GM04503 (cell line): ENCODE data around the gene IL17C.

ENCODE experiments used
- DNase-seq: peaks from one replicate; pipeline ENCODE4 v3.0.0-alpha.2; 2012; ENCODE audit warnings: low read depth

IL17C gene

GRCh38 chr16:88610080-88610479, 28.3 kb upstream of the IL17C start:
- no peak for DNase-seq

GRCh38 chr16:88610909-88611812, 27.2 kb upstream of the IL17C start:
- no peak for DNase-seq

DNA sequence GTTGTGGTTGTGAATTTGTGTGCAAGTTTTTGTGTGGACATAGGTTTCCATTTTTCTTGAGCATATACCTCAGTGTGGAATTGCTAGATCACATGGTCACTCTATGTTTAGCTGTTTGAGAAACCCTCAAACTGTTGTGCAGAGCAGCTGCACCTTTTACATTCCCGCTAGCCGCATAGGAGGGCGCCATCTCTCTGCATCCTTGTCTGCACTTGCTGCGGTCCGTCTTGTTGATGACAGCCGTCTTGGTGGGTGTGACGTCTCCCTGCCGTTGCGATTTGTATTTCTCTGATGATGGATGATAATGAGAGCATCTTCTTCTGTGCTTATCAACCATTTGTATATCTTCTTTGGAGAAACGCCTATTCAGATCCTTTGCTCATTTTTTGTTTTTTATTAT, 25.1 kb upstream of the IL17C start:
- no peak for DNase-seq

GRCh38 chr16:88613911-88614817, 24.2 kb upstream of the IL17C start:
- DNase-seq: no peak

DNA sequence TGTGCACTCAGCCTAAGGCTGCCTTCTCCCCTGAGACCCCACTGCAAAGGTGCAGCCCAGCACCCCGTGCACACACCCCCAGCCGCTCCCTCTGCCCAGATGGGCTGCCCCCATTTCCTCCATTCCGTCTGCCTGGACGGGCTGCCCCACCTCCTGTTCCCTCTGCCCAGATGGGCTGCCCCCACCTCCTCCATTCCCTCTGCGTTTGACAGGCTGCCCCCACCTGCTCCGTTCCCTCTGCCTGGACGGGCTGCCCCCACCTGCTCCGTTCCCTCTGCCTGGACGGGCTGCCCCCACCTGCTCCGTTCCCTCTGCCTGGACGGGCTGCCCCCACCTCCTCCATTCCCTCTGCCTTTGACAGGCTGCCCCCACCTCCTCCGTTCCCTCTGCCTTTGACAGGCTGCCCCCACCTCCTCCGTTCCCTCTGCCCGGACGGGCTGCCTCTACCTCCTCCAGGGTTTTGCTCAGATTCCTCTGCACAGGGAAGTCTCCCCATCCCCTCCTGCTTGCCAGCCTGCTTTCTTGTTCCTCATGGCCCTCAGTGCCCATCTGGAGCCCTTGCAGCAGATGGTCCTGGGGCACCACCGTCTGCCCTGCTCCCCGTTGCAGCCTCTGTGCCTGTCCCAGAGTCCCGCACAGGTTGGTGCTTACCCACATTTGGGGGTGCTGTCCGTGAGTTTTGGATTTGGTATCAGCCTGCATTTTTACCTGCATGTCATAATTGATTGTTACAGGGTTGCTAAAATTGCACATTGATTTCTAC, 23.4 kb upstream of the IL17C start:
- DNase-seq: no peak

- no peak for DNase-seq
These were observed 22.1 kb upstream of the IL17C start for GRCh38 chr16:88616320-88616719.

DNA sequence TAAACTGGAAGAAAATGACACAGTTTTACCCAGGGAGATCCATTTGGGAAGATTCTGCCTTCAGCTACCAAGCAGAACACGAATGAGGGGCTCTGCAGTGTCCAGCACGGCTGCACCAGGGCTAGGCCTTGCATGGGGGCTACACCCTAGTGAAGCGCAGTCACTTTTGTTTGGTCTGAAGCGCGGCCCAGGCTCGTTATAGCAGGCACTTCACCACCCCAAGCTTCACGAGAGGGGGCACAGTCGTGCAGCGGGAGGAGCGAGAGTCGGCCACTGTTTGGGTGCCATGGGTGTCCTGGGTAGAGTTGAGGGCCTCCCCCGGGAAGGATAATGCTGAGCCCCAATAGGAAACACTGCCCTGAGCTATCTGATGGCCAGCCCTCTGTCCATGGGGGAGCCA, 21.6 kb upstream of the IL17C start:
- no peak for DNase-seq

GRCh38 chr16:88617268-88618031, 20.9 kb upstream of the IL17C start:
- DNase-seq: no peak

- no peak for DNase-seq
These were observed 20.0 kb upstream of the IL17C start for GRCh38 chr16:88618182-88618955.

- DNase-seq: no peak
These were observed 19.3 kb upstream of the IL17C start for GRCh38 chr16:88618956-88619667.

DNA sequence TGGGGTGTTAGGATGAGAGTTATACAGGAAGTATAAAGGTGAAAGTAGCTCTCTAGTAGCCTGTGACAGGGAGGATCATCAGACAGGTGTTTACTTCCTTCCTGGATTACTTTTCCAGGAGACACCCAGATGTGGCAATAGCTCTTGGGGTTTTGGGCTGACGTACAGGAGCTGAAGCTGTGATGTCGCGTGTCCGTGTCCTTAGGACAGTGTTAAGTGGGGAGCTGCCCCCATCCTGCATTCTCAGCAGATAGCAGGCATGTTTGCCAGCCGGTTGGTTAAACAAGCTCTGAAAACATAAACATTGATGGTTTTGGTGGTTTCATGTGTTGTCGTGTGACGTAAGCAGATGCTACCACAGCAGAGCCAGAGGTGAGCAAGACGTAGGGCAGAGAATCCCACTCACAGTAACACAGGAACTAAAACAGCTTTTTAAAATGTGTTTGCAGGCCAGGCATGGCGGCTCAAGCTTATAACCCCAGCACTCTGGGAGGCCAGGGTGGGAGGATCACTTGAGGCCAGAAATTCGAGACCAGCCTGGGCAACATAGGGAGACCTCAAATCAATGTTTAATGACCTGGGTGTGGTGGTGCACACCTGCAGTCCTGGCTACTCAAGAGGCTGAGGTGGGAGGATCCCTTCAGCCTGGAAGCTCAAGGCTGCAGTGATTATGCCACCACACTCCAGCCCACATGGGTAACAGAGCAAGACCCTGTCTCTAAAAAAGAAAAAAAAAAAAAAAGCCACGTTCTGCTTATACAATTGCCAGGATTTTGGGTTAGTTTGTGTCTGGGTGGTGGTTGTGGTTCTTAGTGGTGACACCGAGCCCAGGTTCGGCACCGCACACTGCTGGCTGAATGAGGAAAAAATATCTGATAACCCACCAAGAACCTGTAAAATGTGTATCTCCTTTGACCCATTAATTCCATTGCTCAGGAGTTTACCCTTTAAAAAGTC, 18.2 kb upstream of the IL17C start:
- DNase-seq: no peak

DNA sequence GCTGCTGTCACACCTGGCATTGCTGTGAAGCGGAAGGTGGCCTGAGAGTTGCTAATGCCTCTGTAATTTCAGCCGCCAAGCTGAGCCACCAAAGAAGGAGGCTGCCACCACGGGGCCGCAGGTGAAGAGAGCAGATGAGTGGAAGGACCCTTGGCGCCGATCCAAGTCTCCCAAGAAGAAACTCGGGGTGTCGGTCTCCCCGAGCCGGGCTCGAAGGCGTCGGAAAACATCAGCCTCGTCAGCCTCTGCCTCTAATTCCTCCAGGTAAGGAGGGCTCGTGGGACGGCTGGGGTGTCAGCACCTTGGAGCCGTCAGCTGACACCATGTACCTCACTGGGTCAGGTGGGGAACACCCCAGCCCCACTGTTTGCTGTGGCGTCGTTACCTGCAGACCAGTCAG, 16.2 kb upstream of the IL17C start:
- no peak for DNase-seq

GRCh38 chr16:88622866-88623265, 15.5 kb upstream of the IL17C start:
- no peak for DNase-seq

DNA sequence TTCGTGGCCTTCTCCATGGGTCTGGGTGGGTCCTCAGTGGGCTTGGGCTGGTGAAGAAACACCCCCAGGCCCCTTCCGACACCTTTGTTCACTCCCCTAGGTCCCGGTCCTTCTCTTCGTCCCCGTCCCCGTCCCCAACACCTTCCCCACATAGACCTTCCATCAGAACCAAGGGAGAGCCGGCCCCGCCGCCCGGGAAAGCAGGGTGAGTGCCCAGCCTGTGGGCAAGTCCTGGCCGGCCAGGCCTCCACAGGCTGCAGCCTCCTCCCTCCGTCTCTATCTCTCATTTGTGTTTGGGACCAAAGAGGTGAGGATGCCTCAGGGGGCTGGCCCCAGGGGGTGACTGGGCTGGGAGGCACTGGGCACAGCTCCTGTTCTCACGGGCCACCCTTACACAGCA, 14.5 kb upstream of the IL17C start:
- no peak for DNase-seq

DNA sequence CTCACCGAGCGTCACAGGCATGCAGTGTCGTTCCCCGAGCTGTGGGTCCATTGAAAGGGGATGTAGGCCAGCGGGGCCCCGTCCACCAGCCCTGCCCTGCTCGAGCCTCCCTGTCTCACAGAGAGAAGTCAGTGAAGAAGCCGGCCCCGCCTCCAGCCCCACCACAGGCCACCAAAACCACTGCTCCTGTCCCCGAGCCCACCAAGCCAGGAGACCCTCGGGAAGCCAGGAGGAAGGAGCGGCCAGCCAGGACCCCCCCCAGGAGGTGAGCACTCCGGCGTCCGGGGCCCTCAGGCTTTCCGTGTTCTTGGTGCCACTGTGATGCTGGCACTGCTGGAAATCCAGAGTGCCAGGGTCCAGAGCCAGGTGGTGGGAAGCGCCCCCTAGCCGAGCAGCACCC, 13.9 kb upstream of the IL17C start:
- no peak for DNase-seq

DNA sequence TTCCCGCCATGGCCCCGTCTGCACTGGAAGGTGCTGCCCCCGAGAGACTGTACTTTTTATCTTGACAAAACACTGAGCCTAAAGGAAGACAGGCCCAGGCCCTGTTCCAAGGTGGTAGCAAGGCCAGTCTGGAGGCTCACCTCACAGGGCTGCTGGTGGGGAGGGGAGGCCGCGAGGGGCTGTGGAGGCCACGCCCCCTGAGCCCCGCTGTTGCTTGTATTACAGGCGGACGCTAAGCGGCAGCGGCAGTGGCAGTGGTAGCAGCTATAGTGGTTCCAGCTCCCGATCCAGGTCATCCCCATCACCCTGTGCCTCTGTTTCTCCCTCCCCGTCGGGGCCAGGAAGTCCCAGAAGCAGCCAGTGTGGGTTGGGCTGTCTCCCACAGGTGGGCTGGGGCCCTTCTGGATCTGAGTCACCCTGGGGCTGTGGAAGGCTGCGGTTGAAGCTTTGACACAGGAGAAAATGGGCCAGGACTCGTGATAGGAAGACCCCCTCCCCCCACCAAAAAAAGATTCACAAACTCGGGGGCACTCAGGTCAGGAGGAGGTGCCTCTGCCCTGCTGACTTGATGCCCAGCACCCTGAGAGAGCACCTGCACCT, 13.3 kb upstream of the IL17C start:
- no peak for DNase-seq

DNA sequence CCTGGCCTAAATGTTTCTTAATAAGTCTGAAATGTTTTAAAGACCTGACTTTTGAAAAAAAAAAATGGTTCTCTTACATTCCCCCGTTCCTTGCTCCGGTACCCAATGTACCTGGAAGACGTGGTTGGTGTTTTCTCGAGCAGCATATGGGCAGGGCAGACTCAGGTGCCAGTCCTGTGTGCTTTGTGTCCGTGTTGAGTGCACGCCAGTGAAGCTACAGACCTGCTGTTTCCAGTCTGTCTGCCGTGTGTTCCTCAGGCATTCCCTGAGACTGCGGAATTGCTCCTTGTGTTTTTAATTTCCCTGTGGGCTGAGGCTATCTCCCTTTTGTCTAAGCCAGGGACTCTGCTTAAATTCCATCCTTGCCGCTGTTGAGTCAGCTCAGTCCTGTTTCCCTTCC, 11.7 kb upstream of the IL17C start:
- no peak for DNase-seq
